ENCODE measurements around the gene LPIN2.
A peak's percentile ranks its signal among the peaks of the same experiment; 100 is the strongest.

LPIN2 gene, protein sequence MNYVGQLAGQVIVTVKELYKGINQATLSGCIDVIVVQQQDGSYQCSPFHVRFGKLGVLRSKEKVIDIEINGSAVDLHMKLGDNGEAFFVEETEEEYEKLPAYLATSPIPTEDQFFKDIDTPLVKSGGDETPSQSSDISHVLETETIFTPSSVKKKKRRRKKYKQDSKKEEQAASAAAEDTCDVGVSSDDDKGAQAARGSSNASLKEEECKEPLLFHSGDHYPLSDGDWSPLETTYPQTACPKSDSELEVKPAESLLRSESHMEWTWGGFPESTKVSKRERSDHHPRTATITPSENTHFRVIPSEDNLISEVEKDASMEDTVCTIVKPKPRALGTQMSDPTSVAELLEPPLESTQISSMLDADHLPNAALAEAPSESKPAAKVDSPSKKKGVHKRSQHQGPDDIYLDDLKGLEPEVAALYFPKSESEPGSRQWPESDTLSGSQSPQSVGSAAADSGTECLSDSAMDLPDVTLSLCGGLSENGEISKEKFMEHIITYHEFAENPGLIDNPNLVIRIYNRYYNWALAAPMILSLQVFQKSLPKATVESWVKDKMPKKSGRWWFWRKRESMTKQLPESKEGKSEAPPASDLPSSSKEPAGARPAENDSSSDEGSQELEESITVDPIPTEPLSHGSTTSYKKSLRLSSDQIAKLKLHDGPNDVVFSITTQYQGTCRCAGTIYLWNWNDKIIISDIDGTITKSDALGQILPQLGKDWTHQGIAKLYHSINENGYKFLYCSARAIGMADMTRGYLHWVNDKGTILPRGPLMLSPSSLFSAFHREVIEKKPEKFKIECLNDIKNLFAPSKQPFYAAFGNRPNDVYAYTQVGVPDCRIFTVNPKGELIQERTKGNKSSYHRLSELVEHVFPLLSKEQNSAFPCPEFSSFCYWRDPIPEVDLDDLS

DNA sequence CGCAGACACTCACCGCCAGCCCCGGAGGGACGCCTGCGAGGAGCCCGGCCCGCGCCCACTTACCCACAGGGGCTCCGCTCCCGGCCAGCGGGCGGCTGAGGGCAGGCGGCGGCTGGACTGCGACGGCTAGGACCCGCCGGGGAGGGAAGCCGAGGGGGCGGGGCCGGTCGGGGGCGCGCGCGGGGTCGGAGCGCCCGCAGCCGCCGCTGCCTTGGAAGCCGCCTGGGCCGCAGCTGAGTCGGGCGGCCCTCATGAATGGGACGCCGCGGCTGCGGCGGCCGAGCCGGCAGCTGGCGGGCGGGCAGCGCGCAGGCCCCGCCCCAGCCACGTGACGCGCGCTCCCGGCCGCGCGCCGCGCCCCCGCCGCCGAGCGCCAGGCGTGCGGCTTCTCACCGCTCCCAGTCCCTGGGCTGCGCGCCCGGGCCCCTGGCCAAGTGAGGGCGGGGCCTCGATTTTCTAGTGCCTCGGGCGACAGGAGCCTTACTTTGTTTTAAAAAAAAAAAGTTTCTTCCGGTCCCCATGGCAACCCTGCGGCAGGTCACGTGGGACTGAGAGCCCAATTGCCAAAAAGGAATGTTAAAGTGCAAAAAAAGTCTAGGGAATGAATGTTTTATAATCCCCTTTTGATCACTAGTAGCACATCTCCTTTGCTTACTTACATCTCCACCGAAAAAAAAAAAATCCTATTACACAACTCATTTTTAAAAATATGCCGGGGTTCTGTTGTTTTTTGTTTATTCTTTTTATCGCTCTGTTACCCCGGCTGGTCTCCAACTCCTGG is at the start of gene LPIN2:
LPIN2 (minus strand) TSS at position 121 of the 781 bp plus-strand sequence. CDS start 52,304 bp downstream, outside the sequence.
- Histone ChIP-seq H4K20me1 (ENCODE audit: control insufficient read depth, insufficient read depth, low read depth, low read length) (no peaks in the 10 kb centered on the region), H3K9me3 (ENCODE audit: control insufficient read depth, insufficient read depth, low read length) (no peaks in the 10 kb centered on the region), H3K36me3 (ENCODE audit: control insufficient read depth, low read length) (peaks cover 13% of the 10 kb centered on the region), H3K9me2 (replicated peaks; ENCODE audit: control insufficient read depth, low read length) (no peaks in the 10 kb centered on the region), H3K4me2 (ENCODE audit: low read length) (peak within 1 kb of the TSS; percentile 78), H3F3A (ENCODE audit: control insufficient read depth, insufficient read depth) (no peaks in the 10 kb centered on the region), H3K4me3 (ENCODE audit: low read length) (peak within 1 kb of the TSS; percentile 75), H3K27me3 (ENCODE audit: control insufficient read depth, low read length) (no peaks in the 10 kb centered on the region), H3K79me2 (ENCODE audit: control insufficient read depth, low read length) (peaks cover 33% of the 10 kb centered on the region), H3K27ac (ENCODE audit: low read depth, low read length) (peak within 1 kb of the TSS; percentile 39), H3K4me1 (ENCODE audit: control insufficient read depth, low read length) (peaks cover 40% of the 10 kb centered on the region)
- TF ChIP-seq, protein P1, sequence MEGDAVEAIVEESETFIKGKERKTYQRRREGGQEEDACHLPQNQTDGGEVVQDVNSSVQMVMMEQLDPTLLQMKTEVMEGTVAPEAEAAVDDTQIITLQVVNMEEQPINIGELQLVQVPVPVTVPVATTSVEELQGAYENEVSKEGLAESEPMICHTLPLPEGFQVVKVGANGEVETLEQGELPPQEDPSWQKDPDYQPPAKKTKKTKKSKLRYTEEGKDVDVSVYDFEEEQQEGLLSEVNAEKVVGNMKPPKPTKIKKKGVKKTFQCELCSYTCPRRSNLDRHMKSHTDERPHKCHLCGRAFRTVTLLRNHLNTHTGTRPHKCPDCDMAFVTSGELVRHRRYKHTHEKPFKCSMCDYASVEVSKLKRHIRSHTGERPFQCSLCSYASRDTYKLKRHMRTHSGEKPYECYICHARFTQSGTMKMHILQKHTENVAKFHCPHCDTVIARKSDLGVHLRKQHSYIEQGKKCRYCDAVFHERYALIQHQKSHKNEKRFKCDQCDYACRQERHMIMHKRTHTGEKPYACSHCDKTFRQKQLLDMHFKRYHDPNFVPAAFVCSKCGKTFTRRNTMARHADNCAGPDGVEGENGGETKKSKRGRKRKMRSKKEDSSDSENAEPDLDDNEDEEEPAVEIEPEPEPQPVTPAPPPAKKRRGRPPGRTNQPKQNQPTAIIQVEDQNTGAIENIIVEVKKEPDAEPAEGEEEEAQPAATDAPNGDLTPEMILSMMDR (IDR thresholded peaks at IDR 0.05; ENCODE audit: low read depth, low read length, poor library complexity, severe bottlenecking) = no peak
- TF ChIP-seq EZH2phosphoT487 (IDR thresholded peaks at IDR 0.05; ENCODE audit: borderline replicate concordance, low read length) = no peak

DNA sequence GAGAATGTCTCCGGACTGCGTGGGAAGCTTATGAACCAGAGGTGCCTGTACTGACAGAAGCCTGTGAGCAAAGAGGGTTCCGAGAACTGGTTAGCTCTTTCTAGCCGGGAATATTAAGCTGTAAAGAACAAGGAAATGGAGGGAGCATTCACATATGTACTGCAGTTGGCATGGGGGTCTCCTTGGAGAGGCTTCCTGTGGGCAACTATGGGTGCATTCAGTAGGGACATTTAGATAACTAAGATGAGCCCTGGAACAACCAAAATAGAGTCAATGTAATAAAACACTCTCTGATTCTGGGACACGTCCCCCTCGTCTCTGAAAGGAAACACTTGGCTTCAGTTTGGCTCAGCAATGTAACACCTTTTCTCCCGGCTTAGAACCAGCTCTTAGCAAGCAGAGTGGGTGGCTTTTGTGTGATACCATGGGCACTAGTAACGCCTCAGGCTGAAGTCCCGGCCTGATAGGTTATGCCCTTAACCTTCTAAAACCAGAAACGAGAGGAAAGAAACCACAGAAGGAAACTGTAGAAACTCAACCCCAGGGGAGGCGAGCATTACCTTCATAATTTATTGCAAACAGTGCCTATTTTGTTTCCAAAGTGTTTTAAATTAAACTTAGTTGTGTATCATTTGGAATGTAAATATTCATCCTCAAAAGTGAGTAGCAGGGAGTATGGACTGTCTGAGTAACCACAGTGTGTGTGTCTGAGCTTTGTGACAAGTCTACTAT is 48.8 kb upstream of the LPIN2 start:
- Histone ChIP-seq H3K27ac (ENCODE audit: low read depth, low read length) (no peak overlapping the region), H3K4me2 (ENCODE audit: low read length) (no peak overlapping the region), H3K4me1 (ENCODE audit: control insufficient read depth, low read length) (peaks cover 21% of the 10 kb centered on the region)

More for the DNA sequence above, 48.8 kb upstream of the LPIN2 start:
- Histone ChIP-seq H3F3A (ENCODE audit: control insufficient read depth, insufficient read depth) (0 out of 2 replicates have a peak, but pooled peaks cover 2% of the 10 kb centered on the region), H3K9me2 (replicated peaks; ENCODE audit: control insufficient read depth, low read length) (no peaks in the 10 kb centered on the region), H3K4me3 (ENCODE audit: low read length) (no peak overlapping the region), H4K20me1 (ENCODE audit: control insufficient read depth, insufficient read depth, low read depth, low read length) (no peaks in the 10 kb centered on the region), H3K9me3 (ENCODE audit: control insufficient read depth, insufficient read depth, low read length) (no peaks in the 10 kb centered on the region), H3K27me3 (ENCODE audit: control insufficient read depth, low read length) (no peaks in the 10 kb centered on the region), H3K79me2 (ENCODE audit: control insufficient read depth, low read length) (no peaks in the 10 kb centered on the region), H3K36me3 (ENCODE audit: control insufficient read depth, low read length) (no peaks in the 10 kb centered on the region)
- TF ChIP-seq, protein P1 (IDR thresholded peaks at IDR 0.05; ENCODE audit: low read depth, low read length, poor library complexity, severe bottlenecking) = no peak
- no peak for TF ChIP-seq EZH2phosphoT487 (IDR thresholded peaks at IDR 0.05; ENCODE audit: borderline replicate concordance, low read length)

Data from DOHH2 (cell line).